HFF-Myc (cell line): Measurements from ENCODE around the gene GPR155.

Experiments
- DNase-seq: peaks from one replicate; pipeline ENCODE4 v3.0.0-alpha.2; 2011; ENCODE audit warnings: low read depth; ENCODE audit errors: extremely low read depth
- H3K4me3 ChIP-seq: replicated peaks from 2 replicates; pipeline ENCODE4 v1.5.1; 2011; ENCODE audit warnings: low read depth, mild to moderate bottlenecking, control low read depth, low read length
- TF ChIP-seq, protein P1 (sequence below): IDR thresholded peaks from 2 replicates; pipeline ENCODE4 v1.5.1; 2012; ENCODE audit warnings: mild to moderate bottlenecking, low read depth, low read length, control low read depth; ENCODE audit errors: missing control alignments

The GPR155 gene

DNA sequence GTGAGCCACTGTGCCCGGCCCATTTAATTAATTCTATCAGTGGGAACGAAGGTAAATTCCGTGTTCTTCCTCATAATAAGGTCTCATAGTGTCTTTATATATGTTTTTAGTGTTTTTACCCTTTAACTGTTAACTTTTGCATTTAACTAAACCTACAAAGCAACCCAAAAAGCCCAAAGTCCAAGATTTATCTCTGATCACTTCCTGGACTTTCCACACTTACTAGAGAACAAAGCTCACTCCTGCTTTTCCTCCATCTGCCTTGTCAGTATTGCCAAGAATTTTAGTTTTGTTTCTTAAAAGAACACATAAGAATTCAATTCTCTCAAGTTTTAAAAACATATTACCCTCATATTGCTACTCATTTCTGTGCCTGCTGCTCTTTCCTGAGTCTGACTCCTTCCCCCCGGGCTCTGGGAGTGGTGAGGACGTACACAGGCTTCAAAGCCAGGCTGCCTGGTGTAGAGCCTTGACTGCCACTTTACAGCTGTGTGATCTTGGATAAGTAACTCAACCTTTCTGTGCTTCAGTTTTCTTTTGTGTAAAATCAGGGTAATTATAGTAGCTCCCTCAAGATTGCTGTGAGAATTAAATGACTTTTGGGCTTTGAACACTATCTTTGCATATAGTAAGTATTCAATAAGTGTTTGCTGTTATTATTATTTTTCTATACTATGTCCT, 24.9 kb upstream of the GPR155 start:
- TF ChIP-seq, protein P1, sequence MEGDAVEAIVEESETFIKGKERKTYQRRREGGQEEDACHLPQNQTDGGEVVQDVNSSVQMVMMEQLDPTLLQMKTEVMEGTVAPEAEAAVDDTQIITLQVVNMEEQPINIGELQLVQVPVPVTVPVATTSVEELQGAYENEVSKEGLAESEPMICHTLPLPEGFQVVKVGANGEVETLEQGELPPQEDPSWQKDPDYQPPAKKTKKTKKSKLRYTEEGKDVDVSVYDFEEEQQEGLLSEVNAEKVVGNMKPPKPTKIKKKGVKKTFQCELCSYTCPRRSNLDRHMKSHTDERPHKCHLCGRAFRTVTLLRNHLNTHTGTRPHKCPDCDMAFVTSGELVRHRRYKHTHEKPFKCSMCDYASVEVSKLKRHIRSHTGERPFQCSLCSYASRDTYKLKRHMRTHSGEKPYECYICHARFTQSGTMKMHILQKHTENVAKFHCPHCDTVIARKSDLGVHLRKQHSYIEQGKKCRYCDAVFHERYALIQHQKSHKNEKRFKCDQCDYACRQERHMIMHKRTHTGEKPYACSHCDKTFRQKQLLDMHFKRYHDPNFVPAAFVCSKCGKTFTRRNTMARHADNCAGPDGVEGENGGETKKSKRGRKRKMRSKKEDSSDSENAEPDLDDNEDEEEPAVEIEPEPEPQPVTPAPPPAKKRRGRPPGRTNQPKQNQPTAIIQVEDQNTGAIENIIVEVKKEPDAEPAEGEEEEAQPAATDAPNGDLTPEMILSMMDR, result no peak
- no peak overlapping the region for H3K4me3 ChIP-seq
- no peak for DNase-seq

- no peak overlapping the region for H3K4me3 ChIP-seq
- TF ChIP-seq, protein P1, result no peak
- peak; percentile 40 for DNase-seq
Observed at GRCh38 chr2:174510583-174511189, 23.9 kb upstream of the GPR155 start.

GRCh38 chr2:174503161-174503809, 16.5 kb upstream of the GPR155 start:
- TF ChIP-seq, protein P1, result no peak
- no peak for DNase-seq

GRCh38 chr2:174499371-174499770, 12.5 kb upstream of the GPR155 start:
- TF ChIP-seq, protein P1, result no peak
- no peak overlapping the region for H3K4me3 ChIP-seq
- DNase-seq, result no peak

More at GRCh38 chr2:174503161-174503809, 16.5 kb upstream of the GPR155 start:
- no peak overlapping the region for H3K4me3 ChIP-seq

- no peak for DNase-seq
- no peak overlapping the region for H3K4me3 ChIP-seq
- TF ChIP-seq, protein P1, result no peak
Observed at GRCh38 chr2:174495365-174496012, 8.7 kb upstream of the GPR155 start.

DNA sequence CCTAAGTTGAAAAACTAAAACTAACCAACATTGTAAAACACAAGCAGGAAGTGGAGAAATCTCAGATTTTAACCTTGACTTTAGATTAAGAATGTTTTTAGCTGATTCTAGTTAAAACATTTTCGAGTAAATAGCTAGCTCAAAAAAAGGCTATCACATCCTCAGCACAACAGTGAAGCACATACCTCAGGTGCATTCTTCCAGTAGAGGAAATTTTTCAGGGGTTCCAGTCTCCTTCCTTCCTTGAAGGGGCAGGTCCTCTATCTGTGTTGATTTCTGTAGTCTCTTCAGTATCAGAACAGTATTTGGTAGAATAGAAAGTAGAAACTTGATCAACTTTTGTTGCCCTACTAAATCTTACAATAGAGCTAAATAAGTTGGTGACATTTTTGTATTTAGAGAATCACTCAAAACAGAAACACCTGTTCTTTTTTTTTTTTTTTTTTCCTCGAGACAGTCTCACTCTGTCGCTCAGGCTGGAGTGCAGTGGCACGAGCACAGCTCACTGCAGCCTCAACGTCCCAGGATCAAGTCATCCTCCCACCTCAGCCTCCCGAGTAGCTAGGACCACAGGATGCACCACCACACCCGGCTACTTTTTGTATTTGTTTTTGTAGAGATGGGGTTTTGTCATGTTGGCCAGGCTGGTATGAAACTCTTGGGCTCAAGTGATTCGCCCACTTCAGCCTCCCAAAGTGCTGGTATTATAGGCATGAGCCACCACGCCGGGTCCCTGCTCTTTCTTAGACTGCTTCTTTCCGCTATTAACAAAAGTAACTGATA, 6.9 kb upstream of the GPR155 start:
- H3K4me3 ChIP-seq, result no peak overlapping the region
- TF ChIP-seq, protein P1, result no peak

More for the DNA sequence above, 6.9 kb upstream of the GPR155 start:
- no peak for DNase-seq
